Measurements from ENCODE around the gene PRDM15.

PRDM15 gene

DNA sequence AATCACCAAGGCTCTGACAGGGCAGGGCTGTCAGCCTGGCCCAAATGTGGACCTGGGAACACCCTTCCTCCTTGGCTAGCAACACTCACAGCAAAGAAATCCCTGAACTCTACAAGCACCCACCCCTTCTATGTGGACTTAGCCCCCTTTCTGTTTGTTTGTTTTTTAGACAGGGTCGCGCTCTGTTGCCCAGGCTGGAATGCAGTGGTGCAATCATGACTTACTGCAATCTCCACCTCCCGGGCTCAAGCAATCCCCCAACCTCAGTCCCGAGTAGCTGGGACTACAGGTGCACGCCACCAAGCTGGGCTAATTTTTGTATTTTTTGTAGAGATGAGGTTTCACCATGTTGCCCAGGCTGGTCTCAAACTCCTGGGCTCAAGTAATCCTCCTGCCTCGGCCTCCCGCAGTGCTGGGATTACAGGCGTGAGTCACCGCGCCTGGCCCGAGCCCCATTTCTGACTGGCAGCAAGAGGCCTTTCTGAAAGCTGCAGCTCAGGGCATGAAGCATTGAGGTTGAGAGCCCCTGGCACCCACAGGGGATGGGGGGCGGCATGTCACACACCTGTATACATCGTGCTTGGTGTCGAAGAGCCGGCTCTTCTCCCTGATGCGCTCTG is 128.5 kb downstream of the PRDM15 start:
- H3K4me3 Mint-ChIP-seq = no peak overlapping the region
- no peaks in the 10 kb centered on the region for H3K9me3 Mint-ChIP-seq
- no peaks in the 10 kb centered on the region for H3K4me1 Mint-ChIP-seq

DNA sequence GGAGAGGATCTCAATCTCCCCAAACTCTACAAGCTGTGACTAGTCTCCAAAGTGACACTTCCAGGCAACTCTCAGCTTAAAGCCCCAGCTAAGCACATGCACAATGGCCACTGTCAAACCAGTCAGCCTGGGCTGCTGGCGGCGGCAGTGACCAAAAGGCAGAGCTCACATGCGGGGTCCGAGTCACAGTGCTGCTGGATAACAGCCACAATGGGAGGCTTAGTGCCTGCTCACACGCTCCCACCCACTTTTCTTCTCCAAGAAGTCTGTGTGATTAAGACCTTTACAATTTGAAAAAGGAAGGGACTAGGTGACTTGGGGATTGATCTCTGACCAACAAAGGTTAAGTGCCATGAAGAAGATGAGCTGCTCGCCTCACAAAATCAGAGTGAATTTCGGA is 129.1 kb downstream of the PRDM15 start:
- H3K36me3 Mint-ChIP-seq = no peaks in the 10 kb centered on the region
- ATAC-seq = no peak
- H3K4me1 Mint-ChIP-seq = no peaks in the 10 kb centered on the region
- H3K4me3 Mint-ChIP-seq = no peak overlapping the region
- no peaks in the 10 kb centered on the region for H3K9me3 Mint-ChIP-seq
- no peak for DNase-seq (ENCODE audit: low spot score in 2 of 2)
- H3K27ac Mint-ChIP-seq = no peak overlapping the region

More for the DNA sequence above, 128.5 kb downstream of the PRDM15 start:
- Mint-ChIP-seq H3K27ac (no peak overlapping the region), H3K36me3 (no peaks in the 10 kb centered on the region)
- no peak for ATAC-seq
- no peak for DNase-seq (ENCODE audit: low spot score in 2 of 2)

DNA sequence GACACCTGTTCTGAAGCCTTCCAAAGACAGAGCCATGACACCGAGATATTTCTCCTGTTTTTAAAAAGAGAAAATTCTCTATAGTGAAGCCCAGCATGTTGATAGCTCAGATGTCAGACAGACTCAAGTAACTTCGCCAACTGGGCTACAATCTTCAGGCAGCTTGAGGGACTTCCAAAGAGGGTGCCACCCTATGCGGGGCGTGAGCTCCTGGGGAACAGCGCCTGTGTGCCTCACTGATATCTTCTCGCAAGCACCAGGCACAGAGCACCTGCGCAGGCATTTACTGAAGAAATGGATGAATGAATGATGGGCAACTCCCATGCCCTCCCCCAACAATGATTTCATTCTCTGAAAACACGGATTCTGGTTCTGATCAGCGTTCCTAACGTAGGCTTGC is 129.9 kb downstream of the PRDM15 start:
- DNase-seq (ENCODE audit: low spot score in 2 of 2) = no peak
- no peaks in the 10 kb centered on the region for H3K4me1 Mint-ChIP-seq
- H3K27ac Mint-ChIP-seq = no peak overlapping the region
- no peak for ATAC-seq
- no peaks in the 10 kb centered on the region for H3K9me3 Mint-ChIP-seq
- H3K36me3 Mint-ChIP-seq = no peaks in the 10 kb centered on the region
- H3K4me3 Mint-ChIP-seq = no peak overlapping the region

Data from stimulated activated effector memory CD8-positive, alpha-beta T cell treated with anti-CD3 and anti-CD28 coated beads, Interleukin-12 subunit alpha, Interleukin-12 subunit beta, amount 100 ng/mL, for 72 hours (primary cell).